Kidney (tissue), 14 donors: Measurements from ENCODE around the gene CCBE1. TPM values are rescaled to one million over a fixed set of nuclear protein-coding genes. Genes with fewer than 3 reads are reported as not detected.

Experiments
- DNase-seq, 5 donors: peaks; one replicate each; pipeline ENCODE4 v3.0.0-alpha.2; 2013 to 2020
- FAIRE-seq: peaks from 2 replicates; lab custom pipeline; 2012; peaks lifted over from hg19 to GRCh38; lab: Jason Lieb, UNC
- H3K27ac ChIP-seq, 2 donors: one replicate each; pipeline ENCODE4 v1.7.0; 2013; ENCODE audit warnings: low read depth in 2 of 2, low read length in 2 of 2, inconsistent platforms in 1 of 2
- H3K27me3 ChIP-seq: one replicate; pipeline ENCODE4 v1.7.1; 2013; ENCODE audit warnings: low read length, inconsistent platforms; ENCODE audit not compliant: control insufficient read depth, insufficient read depth
- H3K36me3 ChIP-seq, 3 donors: one replicate each; pipeline versions ENCODE4 v1.7.0 to v1.7.1; 2013; ENCODE audit warnings: low read length in 3 of 3, control low read depth in 1 of 3, inconsistent platforms in 1 of 3; ENCODE audit not compliant: insufficient read depth in 3 of 3, control insufficient read depth in 2 of 3
- H3K4me1 ChIP-seq, 3 donors: one replicate each; pipeline versions ENCODE4 v1.7.0 to v1.7.1; 2013; ENCODE audit warnings: low read length in 3 of 3, inconsistent platforms in 1 of 3, low read depth in 1 of 3; ENCODE audit not compliant: control insufficient read depth in 2 of 3, insufficient read depth in 2 of 3
- H3K4me3 ChIP-seq, 3 donors: one replicate each; pipeline versions ENCODE4 v1.7.0 to v1.8.1; 2013; ENCODE audit warnings: low read length in 3 of 3, control low read depth in 1 of 3, inconsistent platforms in 1 of 3
- H3K9ac ChIP-seq, 3 donors: one replicate each; pipeline versions ENCODE4 v1.7.0 to v1.7.1; 2013; ENCODE audit warnings: low read length in 3 of 3, control low read depth in 1 of 3, inconsistent platforms in 1 of 3
- H3K9me3 ChIP-seq, 3 donors: one replicate each; pipeline versions ENCODE4 v1.7.0 to v1.7.1; 2013; ENCODE audit warnings: low read length in 3 of 3, control low read depth in 1 of 3, inconsistent platforms in 1 of 3; ENCODE audit not compliant: control insufficient read depth in 2 of 3, insufficient read depth in 1 of 3
- CTCF ChIP-seq: IDR thresholded peaks from 3 replicates; pipeline ENCODE4 v1.5.1; 2012; ENCODE audit warnings: mild to moderate bottlenecking, moderate library complexity, borderline replicate concordance; ENCODE audit not compliant: insufficient read depth; ENCODE audit errors: extremely low read depth
- intact Hi-C: fragments of 100-400 bp; cut with DNase I; formaldehyde crosslinking; loops from one replicate; pipeline ENCODE4 v1.11.1; 2022
- polyA plus RNA-seq: library from polyadenylated mRNA; stranded (reverse); fragments of 350-450 nt; fragmentation: Illumina TruSeq; extraction: RNeasy Lipid Tissue Mini Kit (QIAGEN cat#74804); gene quantifications from one replicate; pipeline ENCODE4 v1.2.3, GENCODE V29; 2014; ENCODE audit warnings: low read depth, low replicate concordance; ENCODE audit not compliant: insufficient read depth
- total RNA-seq: library from RNA; stranded (reverse); fragmentation: NEBNext Ultra II Directional; extraction: Animal tissue kit (Norgen Biotek cat#: 25700); gene quantifications from one replicate; pipeline ENCODE4 v1.2.1, GENCODE V29; 2021
- donor health status: control.
- donor health status: control.
- donor health status: control.
- donor health status: control.
- donor health status: control.
- donor health status: DM: yes; HTN: yes; CAD: no.
- donor health status: Normal renal cell carcinoma (clear cell type).

The CCBE1 gene
- total and polyA plus RNA-seq, 2 donors from 2014 or later: 1.8 to 2.2 TPM

GRCh38 chr18:59672235-59672711, 24.9 kb downstream of the CCBE1 start:
- Histone ChIP-seq H3K4me1 (no peaks in the 10 kb centered on the region), H3K4me3 (no peak overlapping the region), H3K27me3 (no peaks in the 10 kb centered on the region), H3K36me3 (no peaks in the 10 kb centered on the region), H3K9ac (no peak overlapping the region), H3K27ac (no peak overlapping the region), H3K9me3 (no peaks in the 10 kb centered on the region)
- FAIRE-seq (no peak), DNase-seq (peak in 3 of 5 donors; percentile 48 to 74 (median 64))
- intact Hi-C loops: no loop called here
- TF ChIP-seq CTCF: no peak

GRCh38 chr18:59671551-59671950, 25.7 kb downstream of the CCBE1 start:
- no peak overlapping the region for H3K27ac ChIP-seq
- no peaks in the 10 kb centered on the region for H3K4me1 ChIP-seq
- DNase-seq (peak in 1 of 5 donors; percentile 47), FAIRE-seq (no peak)
- no peaks in the 10 kb centered on the region for H3K9me3 ChIP-seq
- no peak overlapping the region for H3K4me3 ChIP-seq
- no peaks in the 10 kb centered on the region for H3K27me3 ChIP-seq
- intact Hi-C loops: no loop called here
- no peaks in the 10 kb centered on the region for H3K36me3 ChIP-seq
- no peak overlapping the region for H3K9ac ChIP-seq
- no peak for TF ChIP-seq CTCF

- Histone ChIP-seq H3K4me3 (no peak overlapping the region), H3K27ac (no peak overlapping the region), H3K27me3 (no peaks in the 10 kb centered on the region), H3K9ac (no peak overlapping the region), H3K4me1 (peaks cover 0 to 2% (median 0%) of the 10 kb centered on the region in 3 donors), H3K36me3 (no peaks in the 10 kb centered on the region), H3K9me3 (no peaks in the 10 kb centered on the region)
- DNase-seq (no peak), FAIRE-seq (no peak)
- no peak for TF ChIP-seq CTCF
- intact Hi-C loops: no loop called here
Observed at GRCh38 chr18:59669872-59670657, 27.2 kb downstream of the CCBE1 start.
